GM19372 (cell line): ENCODE results near the gene HSDL2.

ENCODE experiments used
- ATAC-seq: cut with Tn5 transposase; IDR thresholded peaks from one replicate; pipeline ENCODE4 v1.9.1; 2021; ENCODE audit warnings: mild to moderate bottlenecking, low read depth, moderate library complexity; ENCODE audit not compliant: unreplicated experiment

HSDL2 gene

GRCh38 chr9:112443636-112444035 lies 63.7 kb downstream of the HSDL2 start:
- no peak for ATAC-seq

GRCh38 chr9:112445196-112445595 lies 65.3 kb downstream of the HSDL2 start:
- no peak for ATAC-seq

GRCh38 chr9:112446080-112446479 lies 66.2 kb downstream of the HSDL2 start:
- ATAC-seq: no peak

GRCh38 chr9:112446526-112446925 lies 66.6 kb downstream of the HSDL2 start:
- no peak for ATAC-seq

- ATAC-seq: no peak
Measured at GRCh38 chr9:112447283-112447761, 67.4 kb downstream of the HSDL2 start.

GRCh38 chr9:112462855-112463254 lies 82.9 kb downstream of the HSDL2 start:
- no peak for ATAC-seq

GRCh38 chr9:112465352-112465751 lies 85.4 kb downstream of the HSDL2 start:
- no peak for ATAC-seq

GRCh38 chr9:112472996-112473395 lies 93.1 kb downstream of the HSDL2 start:
- no peak for ATAC-seq

- no peak for ATAC-seq
Measured at GRCh38 chr9:112473986-112474385, 94.1 kb downstream of the HSDL2 start.

- no peak for ATAC-seq
Measured at GRCh38 chr9:112475318-112475717, 95.4 kb downstream of the HSDL2 start.

GRCh38 chr9:112477330-112477729 lies 97.4 kb downstream of the HSDL2 start:
- ATAC-seq: no peak

GRCh38 chr9:112479221-112479620 lies 99.3 kb downstream of the HSDL2 start:
- ATAC-seq: no peak

- no peak for ATAC-seq
Measured at GRCh38 chr9:112484607-112485006, 104.7 kb downstream of the HSDL2 start.

GRCh38 chr9:112485574-112485973 lies 105.7 kb downstream of the HSDL2 start:
- no peak for ATAC-seq

GRCh38 chr9:112486221-112487007 lies 106.5 kb downstream of the HSDL2 start, which contains the start of gene KIAA1958:
TSS of gene KIAA1958 (plus strand) at chr9:112486827. CDS start at chr9:112574081, 87,254 bp downstream.
- peak; percentile 90 for ATAC-seq

GRCh38 chr9:112487008-112487798 lies 107.3 kb downstream of the HSDL2 start:
- ATAC-seq: peak; percentile 41

GRCh38 chr9:112487799-112488340 lies 108.0 kb downstream of the HSDL2 start:
- ATAC-seq: no peak

GRCh38 chr9:112489039-112489546 lies 109.2 kb downstream of the HSDL2 start:
- ATAC-seq: no peak

GRCh38 chr9:112489876-112490666 lies 110.2 kb downstream of the HSDL2 start:
- ATAC-seq: no peak
